Uterus (tissue), 4 donors: Measurements from ENCODE around the gene IGFALS. TPM values are rescaled to one million over a fixed set of nuclear protein-coding genes. Genes with fewer than 3 reads are reported as not detected.

ENCODE experiments used
- DNase-seq, 2 donors: peaks; one replicate each; pipeline ENCODE4 v3.0.0-alpha.2; 2019 to 2020
- H3K27ac ChIP-seq, 2 donors: fragments of 200-600 bp; sonication (generic); 1 replicate in 1 of 2; 2 replicates in 1 of 2; pipeline ENCODE4 v1.5.1; 2016 to 2018
- H3K27me3 ChIP-seq, 2 donors: fragments of 200-600 bp; sonication (generic); one replicate each; pipeline ENCODE4 v1.5.1; 2018 to 2019; ENCODE audit warnings: control low read depth in 1 of 2
- H3K36me3 ChIP-seq, 2 donors: fragments of 200-600 bp; sonication (generic); one replicate each; pipeline ENCODE4 v1.5.1; 2019; ENCODE audit warnings: control low read depth in 1 of 2
- H3K4me1 ChIP-seq, 2 donors: fragments of 200-600 bp; sonication (generic); one replicate each; pipeline ENCODE4 v1.5.1; 2018 to 2019; ENCODE audit warnings: control low read depth in 1 of 2
- H3K4me3 ChIP-seq, 2 donors: fragments of 200-600 bp; sonication (generic); 1 replicate in 1 of 2; 2 replicates in 1 of 2; pipeline ENCODE4 v1.5.1; 2018 to 2019; ENCODE audit warnings: mild to moderate bottlenecking in 1 of 2
- H3K9me3 ChIP-seq, 2 donors: fragments of 200-600 bp; sonication (generic); one replicate each; pipeline ENCODE4 v1.5.1; 2019; ENCODE audit warnings: control low read depth in 1 of 2
- CTCF ChIP-seq, 4 experiments: fragments of 200-600 bp in 2 of 4; fragments of 450-650 bp in 2 of 4; sonication (generic) in 2 of 4; IDR thresholded peaks; one replicate each; pipeline ENCODE4 v1.5.1; 2016 to 2019; ENCODE audit warnings: antibody characterized with exemption in 4 of 4, mild to moderate bottlenecking in 2 of 4, moderate library complexity in 1 of 4
- POLR2A ChIP-seq, 2 donors: fragments of 450-650 bp; IDR thresholded peaks; one replicate each; pipeline ENCODE4 v1.6.1; 2016; ENCODE audit warnings: antibody characterized with exemption in 2 of 2, mild to moderate bottlenecking in 1 of 2, moderate library complexity in 1 of 2
- intact Hi-C: fragments of 100-400 bp; cut with DNase I; formaldehyde crosslinking; loops from one replicate; pipeline ENCODE4 v1.15.1; 2023; ENCODE audit warnings: low total_unique reads
- total RNA-seq, 4 donors: library from RNA; depleted of rRNA in 3 of 4; stranded (reverse); fragments of >200 nt in 3 of 4; gene quantifications; one replicate each; pipeline versions ENCODE4 v1.1.0 to v1.2.4, GENCODE V29; 2014 to 2023
- donor health status: DM: yes; HTN: yes; CAD: no.

IGFALS gene
- total RNA-seq, 4 donors from 2014 or later: 0.49 to 1.2 TPM; not detected in 2

- TF ChIP-seq POLR2A (IDR thresholded peaks at IDR 0.05) (no peak), CTCF (IDR thresholded peaks at IDR 0.05) (no peak)
- intact Hi-C loops: no loop called here
- H3K9me3 ChIP-seq: no peaks in the 10 kb centered on the region
- no peaks in the 10 kb centered on the region for H3K27me3 ChIP-seq
- no peaks in the 10 kb centered on the region for H3K4me1 ChIP-seq
- no peaks in the 10 kb centered on the region for H3K36me3 ChIP-seq
- no peak overlapping the region for H3K4me3 ChIP-seq
- DNase-seq: no peak
- H3K27ac ChIP-seq: no peak overlapping the region
Measured at GRCh38 chr16:1740781-1741490, 52.6 kb downstream of the IGFALS start.

Other genes starting within 250 kb of the IGFALS start
- 10 to 100 TPM in 3 of 4 donors, 1 to 10 TPM in 1; 6.2 to 68.2 (median 34.1) TPM for gene IFT140, start 181.6 kb downstream of the IGFALS start, total RNA-seq
- 10 to 100 TPM in 2 of 4 donors, 1 to 10 TPM in 2; 2.6 to 25.5 (median 8.6) TPM for gene CRAMP1, start 181.3 kb downstream of the IGFALS start, total RNA-seq
- gene JPT2, start 115.4 kb downstream of the IGFALS start, total RNA-seq: 10 to 100 TPM; 10.6 to 59.0 (median 39.6) TPM
- gene MAPK8IP3, start 87.5 kb downstream of the IGFALS start, total RNA-seq: 100 to 1,000 TPM in 1 of 4 donors, 10 to 100 TPM in 3; 17.4 to 113 (median 77.8) TPM
- 100 to 1,000 TPM in 1 of 4 donors, 10 to 100 TPM in 3; 35.3 to 208 (median 59.7) TPM for gene NME3, start 22.2 kb downstream of the IGFALS start, total RNA-seq
- gene EME2, start 20.9 kb downstream of the IGFALS start, total RNA-seq: 10 to 100 TPM in 2 of 4 donors, 1 to 10 TPM in 2; 2.6 to 28.2 (median 8.0) TPM
- 100 to 1,000 TPM in 1 of 4 donors, 10 to 100 TPM in 3; 37.3 to 158 (median 52.5) TPM for gene MRPS34, start 20.6 kb downstream of the IGFALS start, total RNA-seq
- 10 to 100 TPM; 24.8 to 67.4 (median 55.8) TPM for gene SPSB3, start 11.1 kb downstream of the IGFALS start, total RNA-seq
- 10 to 100 TPM; 40.5 to 54.6 (median 47.2) TPM for gene NUBP2, start 10.7 kb downstream of the IGFALS start, total RNA-seq
- 10 to 100 TPM; 22.9 to 75.3 (median 34.0) TPM for gene HAGH, start 33.1 kb upstream of the IGFALS start, total RNA-seq
- gene FAHD1, start 33.5 kb upstream of the IGFALS start, total RNA-seq: 100 to 1,000 TPM in 1 of 4 donors, 10 to 100 TPM in 2, 1 to 10 TPM in 1; 3.5 to 115 (median 22.2) TPM
- gene MEIOB, start 78.5 kb upstream of the IGFALS start, total RNA-seq: under 1 TPM in 2 of 4 donors, not detected in 2; 0.48 to 0.76 TPM
- not detected for gene HS3ST6, start 124.7 kb upstream of the IGFALS start, total RNA-seq
- gene MSRB1, start 149.5 kb upstream of the IGFALS start, total RNA-seq: 10 to 100 TPM in 2 of 4 donors, 1 to 10 TPM in 2; 5.6 to 21.2 (median 11.9) TPM
- gene RPL3L, start 161.0 kb upstream of the IGFALS start, total RNA-seq: under 1 TPM in 1 of 4 donors, not detected in 3; 0.14 TPM
- 100 to 1,000 TPM in 1 of 4 donors, 10 to 100 TPM in 3; 50.1 to 532 (median 78.0) TPM for gene NDUFB10, start 165.8 kb upstream of the IGFALS start, total RNA-seq
- 1,000 to 10,000 TPM in 3 of 4 donors, 100 to 1,000 TPM in 1; 982 to 2,205 (median 1,458) TPM for gene RPS2, start 171.1 kb upstream of the IGFALS start, total RNA-seq
- not detected for gene RNF151, start 173.2 kb upstream of the IGFALS start, total RNA-seq
- gene TBL3, start 178.3 kb upstream of the IGFALS start, total RNA-seq: 10 to 100 TPM in 3 of 4 donors, 1 to 10 TPM in 1; 4.1 to 46.6 (median 27.4) TPM
- 1 to 10 TPM in 1 of 4 donors, not detected in 3; 1.0 TPM for gene NOXO1, start 187.8 kb upstream of the IGFALS start, total RNA-seq
- 10 to 100 TPM in 1 of 4 donors, 1 to 10 TPM in 3; 2.6 to 20.8 (median 6.6) TPM for gene GFER, start 190.5 kb upstream of the IGFALS start, total RNA-seq
- gene SYNGR3, start 196.3 kb upstream of the IGFALS start, total RNA-seq: 1 to 10 TPM in 1 of 4 donors, not detected in 3; 1.5 TPM
- 10 to 100 TPM; 16.9 to 50.0 (median 34.6) TPM for gene ZNF598, start 216.1 kb upstream of the IGFALS start, total RNA-seq
- gene NPW, start 226.1 kb upstream of the IGFALS start, total RNA-seq: 1 to 10 TPM in 1 of 4 donors, not detected in 3; 1.5 TPM
- 10 to 100 TPM; 10.3 to 97.1 (median 33.1) TPM for gene NHERF2, start 233.2 kb upstream of the IGFALS start, total RNA-seq